SK-N-SH (cell line): ENCODE data around the gene LAPTM4A. TPM values are rescaled to one million over a fixed set of nuclear protein-coding genes. Genes with fewer than 3 reads are reported as not detected.

Experiments
- CTCF ChIA-PET: fragments of 300-600, 350-600 bp; formaldehyde crosslinking; extraction: SDS; loops from one replicate; lab custom pipeline; 2021; lab: Yijun Ruan, JAX
- POLR2A ChIA-PET: fragments of 350-600 bp; sonication (Branson Sonifier 250); formaldehyde crosslinking; extraction: SDS; loops from one replicate; lab custom pipeline; 2020; ENCODE audit warnings: antibody characterized with exemption, inconsistent platforms; lab: Yijun Ruan, JAX
- DNase-seq: peaks from one replicate; pipeline ENCODE4 v3.0.0; 2012
- H2AFZ ChIP-seq: fragments of 200-600 bp; sonication (generic); 2 replicates; pipeline ENCODE4 v1.8.1; 2016; ENCODE audit warnings: antibody characterized with exemption, mild to moderate bottlenecking, low read depth
- H3F3A ChIP-seq: fragments of 200-600 bp; sonication (generic); replicated peaks from 2 replicates; pipeline ENCODE3; 2016; ENCODE audit warnings: antibody characterized with exemption, mild to moderate bottlenecking; ENCODE audit not compliant: insufficient read depth
- H3K27ac ChIP-seq, 2 experiments: fragments of 200-500 bp in 1 of 2; fragments of 200-600 bp in 1 of 2; sonication (Bioruptor generic) in 1 of 2; sonication (generic), shearing (Covaris generic) in 1 of 2; 2 replicates each; pipeline versions ENCODE4 v1.5.1 to v1.6.1; 2014 to 2016; ENCODE audit warnings: low read depth in 2 of 2, inconsistent platforms in 1 of 2, low read length in 1 of 2, mild to moderate bottlenecking in 1 of 2, mixed read lengths in 1 of 2
- H3K27me3 ChIP-seq: fragments of 200-600 bp; sonication (generic), shearing (Covaris generic); 2 replicates; pipeline ENCODE4 v1.6.1; 2016; ENCODE audit warnings: mixed run types; ENCODE audit not compliant: insufficient read depth
- H3K36me3 ChIP-seq, 2 experiments: fragments of 200-500 bp in 1 of 2; fragments of 200-600 bp in 1 of 2; sonication (Bioruptor generic) in 1 of 2; sonication (generic) in 1 of 2; replicated peaks in 1 of 2; 2 replicates each; pipeline versions ENCODE3 to v1.5.1; 2014 to 2016; ENCODE audit warnings: low read length in 1 of 2, mild to moderate bottlenecking in 1 of 2; ENCODE audit not compliant: insufficient read depth in 2 of 2, control insufficient read depth in 1 of 2
- H3K4me1 ChIP-seq, 2 experiments: fragments of 200-500 bp in 1 of 2; fragments of 200-600 bp in 1 of 2; sonication (Bioruptor generic) in 1 of 2; sonication (generic), shearing (Covaris generic) in 1 of 2; 2 replicates each; pipeline versions ENCODE4 v1.5.1 to v1.6.1; 2014 to 2016; ENCODE audit warnings: low read depth in 1 of 2, low read length in 1 of 2, mixed run types in 1 of 2; ENCODE audit not compliant: insufficient read depth in 2 of 2, control insufficient read depth in 1 of 2
- H3K4me2 ChIP-seq: fragments of 200-600 bp; sonication (generic), shearing (Covaris generic); 2 replicates; pipeline ENCODE4 v1.6.1; 2017; ENCODE audit warnings: mixed run types
- H3K4me3 ChIP-seq, 2 experiments: fragments of 200-500 bp in 1 of 2; fragments of 200-600 bp in 1 of 2; sonication (Bioruptor generic) in 1 of 2; sonication (generic), shearing (Covaris generic) in 1 of 2; 2 replicates each; pipeline versions ENCODE4 v1.5.1 to v1.8.1; 2014 to 2016; ENCODE audit warnings: low read depth in 2 of 2, inconsistent platforms in 1 of 2, low read length in 1 of 2, mild to moderate bottlenecking in 1 of 2, mixed read lengths in 1 of 2, moderate library complexity in 1 of 2
- H3K79me2 ChIP-seq: fragments of 200-600 bp; sonication (generic); 2 replicates; pipeline ENCODE4 v1.8.1; 2017; ENCODE audit warnings: mild to moderate bottlenecking; ENCODE audit not compliant: insufficient read depth
- H3K9ac ChIP-seq: fragments of 200-600 bp; sonication (generic); 2 replicates; pipeline ENCODE4 v1.6.1; 2017; ENCODE audit warnings: mixed run types
- H3K9me2 ChIP-seq: fragments of 200-600 bp; sonication (generic); 2 replicates; pipeline ENCODE4 v1.6.1; 2017; ENCODE audit warnings: mixed run types
- H3K9me3 ChIP-seq: fragments of 200-600 bp; sonication (generic); 2 replicates; pipeline ENCODE4 v1.6.1; 2017; ENCODE audit warnings: mixed run types, mild to moderate bottlenecking, moderate library complexity
- H4K20me1 ChIP-seq: fragments of 200-600 bp; sonication (generic); 2 replicates; pipeline ENCODE4 v1.6.1; 2017; ENCODE audit warnings: mild to moderate bottlenecking, mixed run types; ENCODE audit not compliant: insufficient read depth
- CHD2 ChIP-seq: fragments of 150-350 bp; IDR thresholded peaks from 2 replicates; pipeline ENCODE4 v1.6.1; 2018; ENCODE audit warnings: low read length; ENCODE audit not compliant: partially characterized antibody
- ELF1 ChIP-seq: IDR thresholded peaks from 2 replicates; pipeline ENCODE4 v1.4.0; 2012
- EZH2phosphoT487 ChIP-seq: fragments of 200-600 bp; sonication (generic); IDR thresholded peaks from 2 replicates; pipeline ENCODE4 v1.6.1; 2017; ENCODE audit warnings: low read depth, mixed run types, mild to moderate bottlenecking, antibody characterized with exemption, moderate library complexity, borderline replicate concordance
- GATA2 ChIP-seq: sonication (generic); formaldehyde crosslinking; IDR thresholded peaks from 2 replicates; pipeline ENCODE4 v1.5.0; 2020; ENCODE audit warnings: mild to moderate bottlenecking, missing genetic modification reagents
- MXI1 ChIP-seq: IDR thresholded peaks from 2 replicates; pipeline ENCODE4 v1.6.1; 2012; ENCODE audit warnings: mild to moderate bottlenecking, low read depth, low read length, improper control_type of control experiment
- NFIC ChIP-seq: IDR thresholded peaks from 2 replicates; pipeline ENCODE4 v1.4.0; 2012; ENCODE audit warnings: borderline replicate concordance
- POLR2AphosphoS5 ChIP-seq: IDR thresholded peaks from 2 replicates; pipeline ENCODE4 v1.6.1; 2012; ENCODE audit warnings: low read depth, low read length
- RFX5 ChIP-seq: IDR thresholded peaks from 2 replicates; pipeline ENCODE4 v1.6.1; 2012; ENCODE audit warnings: mild to moderate bottlenecking, improper control_type of control experiment, low read length
- SIN3A ChIP-seq: IDR thresholded peaks from 2 replicates; pipeline ENCODE4 v1.6.1; 2012; ENCODE audit warnings: low read depth, mild to moderate bottlenecking, low read length, moderate library complexity, borderline replicate concordance
- SMC3 ChIP-seq: IDR thresholded peaks from 2 replicates; pipeline ENCODE4 v1.6.1; 2012; ENCODE audit warnings: low read depth, low read length, improper control_type of control experiment
- TAF1 ChIP-seq: IDR thresholded peaks from 2 replicates; pipeline ENCODE4 v1.6.1; 2012; ENCODE audit warnings: low read depth, mild to moderate bottlenecking, low read length, moderate library complexity, borderline replicate concordance
- TEAD4 ChIP-seq: IDR thresholded peaks from 2 replicates; pipeline ENCODE4 v1.4.0; 2012; ENCODE audit warnings: mild to moderate bottlenecking, borderline replicate concordance; ENCODE audit not compliant: insufficient read depth
- polyA plus RNA-seq, 3 experiments: library from polyadenylated mRNA; depleted of rRNA; stranded (reverse); fragments of >200 nt; gene quantifications; 2 replicates each; pipeline ENCODE4 v1.2.3, GENCODE V29; 2012
- TF ChIP-seq, protein P1 (sequence below): fragments of 150-350 bp; IDR thresholded peaks from 2 replicates; pipeline ENCODE4 v1.6.1; 2017; ENCODE audit warnings: antibody characterized with exemption, low read length, low read depth, borderline replicate concordance
- TF ChIP-seq, protein P2 (sequence below): IDR thresholded peaks from 2 replicates; pipeline ENCODE4; 2012
- TF ChIP-seq, protein P3 (sequence below): fragments of 150-350 bp; IDR thresholded peaks from 2 replicates; pipeline ENCODE4 v1.6.1; 2016; ENCODE audit warnings: mild to moderate bottlenecking, low read depth, low read length
- TF ChIP-seq, protein P4 (sequence below): IDR thresholded peaks from 2 replicates; pipeline ENCODE4 v1.4.0; 2012; ENCODE audit warnings: low read depth
- TF ChIP-seq, protein P5 (sequence below): IDR thresholded peaks from 2 replicates; pipeline ENCODE4 v1.4.0; 2012; ENCODE audit warnings: low read depth, borderline replicate concordance
- TF ChIP-seq, protein P6 (sequence below): IDR thresholded peaks from 2 replicates; pipeline ENCODE4 v1.6.1; 2012; ENCODE audit warnings: mild to moderate bottlenecking, low read depth, low read length, moderate library complexity

LAPTM4A gene
- polyA plus RNA-seq, 1 of the 3 experiments (the other 2 are of a cell fraction): 306 TPM

DNA sequence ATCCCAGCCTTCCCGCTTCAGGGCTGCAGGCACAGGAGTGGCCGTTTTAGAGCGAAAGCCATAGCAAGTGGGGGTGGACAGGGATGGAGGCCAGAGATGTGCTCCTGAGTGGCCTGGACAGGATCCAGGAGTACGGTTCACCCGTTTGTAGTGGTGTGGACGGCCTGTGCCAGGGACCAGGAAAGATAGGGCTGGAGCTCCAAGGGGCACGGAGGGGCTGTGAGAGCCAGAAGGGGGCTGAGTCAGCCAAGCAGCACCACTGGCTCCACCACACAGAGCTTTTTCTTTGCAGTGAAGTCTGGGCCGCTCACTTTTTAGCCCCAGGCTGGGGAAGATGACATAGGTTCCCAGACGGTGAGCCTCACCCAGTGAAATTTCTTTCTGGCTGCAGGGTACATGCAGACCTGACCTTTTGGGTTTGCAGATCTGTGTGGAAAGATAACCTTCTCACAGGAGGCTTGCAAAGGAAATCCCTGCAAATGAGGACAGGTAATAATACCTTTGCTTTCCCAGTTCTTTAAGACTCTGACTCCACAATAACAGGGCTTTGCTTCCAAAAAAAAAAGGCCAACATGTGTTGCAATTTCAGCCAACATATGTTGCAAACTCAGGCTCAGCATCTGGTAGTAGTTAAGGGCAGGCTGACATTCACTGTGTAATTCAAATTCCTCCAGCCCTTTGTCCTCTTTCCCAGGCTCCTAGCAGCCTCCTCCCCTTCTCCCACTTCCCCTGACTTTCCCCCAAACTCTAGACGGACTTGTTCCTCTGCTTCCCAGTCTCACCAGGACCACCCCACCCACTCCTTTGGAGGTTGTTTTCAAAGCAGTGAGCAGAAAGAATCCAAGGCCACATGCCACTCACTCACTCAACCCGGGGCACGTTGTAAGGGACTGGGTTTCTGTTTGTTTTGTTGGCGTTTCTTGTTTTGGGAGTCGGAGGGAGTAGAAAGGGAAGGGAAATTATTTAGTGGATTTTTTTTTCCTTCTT lies 20.3 kb upstream of the LAPTM4A start (continued):
- TF ChIP-seq, protein P1, sequence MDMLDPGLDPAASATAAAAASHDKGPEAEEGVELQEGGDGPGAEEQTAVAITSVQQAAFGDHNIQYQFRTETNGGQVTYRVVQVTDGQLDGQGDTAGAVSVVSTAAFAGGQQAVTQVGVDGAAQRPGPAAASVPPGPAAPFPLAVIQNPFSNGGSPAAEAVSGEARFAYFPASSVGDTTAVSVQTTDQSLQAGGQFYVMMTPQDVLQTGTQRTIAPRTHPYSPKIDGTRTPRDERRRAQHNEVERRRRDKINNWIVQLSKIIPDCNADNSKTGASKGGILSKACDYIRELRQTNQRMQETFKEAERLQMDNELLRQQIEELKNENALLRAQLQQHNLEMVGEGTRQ: no peak
- TF ChIP-seq EZH2phosphoT487 (no peak), RFX5 (no peak), GATA2 (peak; percentile 64), NFIC (peak; percentile 90), SMC3 (0 out of 2 replicates have a peak, but pooled peaks have one; percentile 1), TAF1 (peak; percentile 49; the same call in 1 of the 2 replicates), MXI1 (peak; percentile 11)
- TF ChIP-seq, protein P2, sequence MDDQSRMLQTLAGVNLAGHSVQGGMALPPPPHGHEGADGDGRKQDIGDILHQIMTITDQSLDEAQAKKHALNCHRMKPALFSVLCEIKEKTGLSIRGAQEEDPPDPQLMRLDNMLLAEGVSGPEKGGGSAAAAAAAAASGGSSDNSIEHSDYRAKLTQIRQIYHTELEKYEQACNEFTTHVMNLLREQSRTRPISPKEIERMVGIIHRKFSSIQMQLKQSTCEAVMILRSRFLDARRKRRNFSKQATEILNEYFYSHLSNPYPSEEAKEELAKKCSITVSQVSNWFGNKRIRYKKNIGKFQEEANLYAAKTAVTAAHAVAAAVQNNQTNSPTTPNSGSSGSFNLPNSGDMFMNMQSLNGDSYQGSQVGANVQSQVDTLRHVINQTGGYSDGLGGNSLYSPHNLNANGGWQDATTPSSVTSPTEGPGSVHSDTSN: peak; percentile 51
- TF ChIP-seq, protein P3, sequence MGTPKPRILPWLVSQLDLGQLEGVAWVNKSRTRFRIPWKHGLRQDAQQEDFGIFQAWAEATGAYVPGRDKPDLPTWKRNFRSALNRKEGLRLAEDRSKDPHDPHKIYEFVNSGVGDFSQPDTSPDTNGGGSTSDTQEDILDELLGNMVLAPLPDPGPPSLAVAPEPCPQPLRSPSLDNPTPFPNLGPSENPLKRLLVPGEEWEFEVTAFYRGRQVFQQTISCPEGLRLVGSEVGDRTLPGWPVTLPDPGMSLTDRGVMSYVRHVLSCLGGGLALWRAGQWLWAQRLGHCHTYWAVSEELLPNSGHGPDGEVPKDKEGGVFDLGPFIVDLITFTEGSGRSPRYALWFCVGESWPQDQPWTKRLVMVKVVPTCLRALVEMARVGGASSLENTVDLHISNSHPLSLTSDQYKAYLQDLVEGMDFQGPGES: no peak

DNA sequence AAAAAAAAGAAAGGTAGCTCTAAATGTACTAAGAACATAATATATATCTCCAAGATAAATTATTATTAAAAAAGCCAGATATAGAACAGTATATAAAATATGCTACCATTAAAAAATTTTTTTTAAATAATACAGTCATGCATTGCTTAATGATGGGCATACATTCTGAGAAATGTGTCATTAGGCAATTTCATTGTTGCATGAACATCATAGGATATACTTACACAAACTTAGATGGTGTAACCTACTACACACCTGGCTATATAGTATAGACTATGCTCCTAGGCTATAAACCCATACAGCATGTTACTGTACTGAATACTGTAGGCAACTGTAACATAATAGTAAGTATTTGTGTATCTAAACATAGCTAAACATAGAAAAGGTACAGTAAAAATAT lies 18.3 kb upstream of the LAPTM4A start:
- POLR2A ChIA-PET: interaction anchor here (1.2 to 2.0 kb wide), 2 partner anchors 18 to 67 kb away, joined by 3 to 30 read pairs; partner anchors contain the start of gene LAPTM4A
- TF ChIP-seq POLR2AphosphoS5 (no peak), SIN3A (no peak), TEAD4 (no peak), CHD2 (no peak), ELF1 (no peak), TAF1 (no peak), GATA2 (no peak)
- TF ChIP-seq, protein P4, sequence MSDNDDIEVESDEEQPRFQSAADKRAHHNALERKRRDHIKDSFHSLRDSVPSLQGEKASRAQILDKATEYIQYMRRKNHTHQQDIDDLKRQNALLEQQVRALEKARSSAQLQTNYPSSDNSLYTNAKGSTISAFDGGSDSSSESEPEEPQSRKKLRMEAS: no peak
- TF ChIP-seq, protein P5, sequence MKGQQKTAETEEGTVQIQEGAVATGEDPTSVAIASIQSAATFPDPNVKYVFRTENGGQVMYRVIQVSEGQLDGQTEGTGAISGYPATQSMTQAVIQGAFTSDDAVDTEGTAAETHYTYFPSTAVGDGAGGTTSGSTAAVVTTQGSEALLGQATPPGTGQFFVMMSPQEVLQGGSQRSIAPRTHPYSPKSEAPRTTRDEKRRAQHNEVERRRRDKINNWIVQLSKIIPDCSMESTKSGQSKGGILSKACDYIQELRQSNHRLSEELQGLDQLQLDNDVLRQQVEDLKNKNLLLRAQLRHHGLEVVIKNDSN: no peak
- TF ChIP-seq, protein P6, sequence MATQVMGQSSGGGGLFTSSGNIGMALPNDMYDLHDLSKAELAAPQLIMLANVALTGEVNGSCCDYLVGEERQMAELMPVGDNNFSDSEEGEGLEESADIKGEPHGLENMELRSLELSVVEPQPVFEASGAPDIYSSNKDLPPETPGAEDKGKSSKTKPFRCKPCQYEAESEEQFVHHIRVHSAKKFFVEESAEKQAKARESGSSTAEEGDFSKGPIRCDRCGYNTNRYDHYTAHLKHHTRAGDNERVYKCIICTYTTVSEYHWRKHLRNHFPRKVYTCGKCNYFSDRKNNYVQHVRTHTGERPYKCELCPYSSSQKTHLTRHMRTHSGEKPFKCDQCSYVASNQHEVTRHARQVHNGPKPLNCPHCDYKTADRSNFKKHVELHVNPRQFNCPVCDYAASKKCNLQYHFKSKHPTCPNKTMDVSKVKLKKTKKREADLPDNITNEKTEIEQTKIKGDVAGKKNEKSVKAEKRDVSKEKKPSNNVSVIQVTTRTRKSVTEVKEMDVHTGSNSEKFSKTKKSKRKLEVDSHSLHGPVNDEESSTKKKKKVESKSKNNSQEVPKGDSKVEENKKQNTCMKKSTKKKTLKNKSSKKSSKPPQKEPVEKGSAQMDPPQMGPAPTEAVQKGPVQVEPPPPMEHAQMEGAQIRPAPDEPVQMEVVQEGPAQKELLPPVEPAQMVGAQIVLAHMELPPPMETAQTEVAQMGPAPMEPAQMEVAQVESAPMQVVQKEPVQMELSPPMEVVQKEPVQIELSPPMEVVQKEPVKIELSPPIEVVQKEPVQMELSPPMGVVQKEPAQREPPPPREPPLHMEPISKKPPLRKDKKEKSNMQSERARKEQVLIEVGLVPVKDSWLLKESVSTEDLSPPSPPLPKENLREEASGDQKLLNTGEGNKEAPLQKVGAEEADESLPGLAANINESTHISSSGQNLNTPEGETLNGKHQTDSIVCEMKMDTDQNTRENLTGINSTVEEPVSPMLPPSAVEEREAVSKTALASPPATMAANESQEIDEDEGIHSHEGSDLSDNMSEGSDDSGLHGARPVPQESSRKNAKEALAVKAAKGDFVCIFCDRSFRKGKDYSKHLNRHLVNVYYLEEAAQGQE: no peak

More for the DNA sequence above, 18.3 kb upstream of the LAPTM4A start:
- H3K4me3 ChIP-seq: no peak overlapping the region
- no peaks in the 10 kb centered on the region for H3K9me3 ChIP-seq
- no peaks in the 10 kb centered on the region for H3K36me3 ChIP-seq
- no peak overlapping the region for H2AFZ ChIP-seq
- H3K9me2 ChIP-seq: no peaks in the 10 kb centered on the region
- CTCF ChIA-PET: interaction anchor here (0.7 to 2.5 kb wide), 4 partner anchors 15 to 47 kb away, joined by 3 to 10 read pairs (median 6); no protein-coding TSS in a partner anchor
- no peak overlapping the region for H3K4me2 ChIP-seq
- H3K4me1 ChIP-seq: peaks cover 33 to 58% of the 10 kb centered on the region in 2 experiments
- no peaks in the 10 kb centered on the region for H4K20me1 ChIP-seq
- H3K27ac ChIP-seq: peak overlapping the region in 1 of 2 experiments; percentile 99; a peak in 2 of 4 replicates
- H3K79me2 ChIP-seq: no peaks in the 10 kb centered on the region
- peaks cover 54% of the 10 kb centered on the region for H3F3A ChIP-seq
- DNase-seq: no peak
- no peaks in the 10 kb centered on the region for H3K27me3 ChIP-seq
- H3K9ac ChIP-seq: no peak overlapping the region
